Gastrocnemius medialis (tissue), 4 donors: ENCODE measurements around the gene SERPINH1.

Source experiments
- POLR2A ChIP-seq, 2 donors: fragments of 450-650 bp; IDR thresholded peaks; one replicate each; pipeline ENCODE4 v1.6.1; 2017; ENCODE audit warnings: antibody characterized with exemption in 2 of 2, mild to moderate bottlenecking in 2 of 2, moderate library complexity in 2 of 2
- TF ChIP-seq, protein P1 (sequence below), 5 experiments: fragments of 450-650 bp in 3 of 5; fragments of 200-600 bp in 2 of 5; sonication (generic) in 2 of 5; IDR thresholded peaks in 4 of 5; conservative IDR thresholded peaks in 1 of 5; 1 replicate in 4 of 5; 2 replicates in 1 of 5; pipeline ENCODE4 v1.5.1; 2016 to 2019; ENCODE audit warnings: antibody characterized with exemption in 5 of 5, mild to moderate bottlenecking in 3 of 5, moderate library complexity in 3 of 5

DNA sequence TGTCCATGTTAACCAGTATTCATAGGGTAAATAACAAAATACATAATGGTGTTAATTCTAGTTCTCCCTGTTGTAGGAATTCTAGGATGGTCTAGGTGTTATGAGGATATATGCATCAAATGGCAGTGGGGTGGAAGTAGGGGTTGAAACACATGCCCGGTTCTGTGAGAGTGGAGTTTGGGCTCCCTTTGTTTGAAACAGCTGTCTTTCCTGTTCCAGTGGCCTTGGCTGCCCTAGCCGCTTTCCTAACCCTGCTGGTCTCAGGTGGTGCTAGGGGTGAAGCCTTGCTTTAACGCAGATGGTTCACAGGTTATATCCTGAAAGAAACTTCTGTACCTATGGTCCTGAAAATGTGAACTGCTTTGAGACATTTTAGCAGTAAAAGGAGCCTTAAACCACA lies 38.3 kb downstream of the SERPINH1 start:
- TF ChIP-seq, protein P1, sequence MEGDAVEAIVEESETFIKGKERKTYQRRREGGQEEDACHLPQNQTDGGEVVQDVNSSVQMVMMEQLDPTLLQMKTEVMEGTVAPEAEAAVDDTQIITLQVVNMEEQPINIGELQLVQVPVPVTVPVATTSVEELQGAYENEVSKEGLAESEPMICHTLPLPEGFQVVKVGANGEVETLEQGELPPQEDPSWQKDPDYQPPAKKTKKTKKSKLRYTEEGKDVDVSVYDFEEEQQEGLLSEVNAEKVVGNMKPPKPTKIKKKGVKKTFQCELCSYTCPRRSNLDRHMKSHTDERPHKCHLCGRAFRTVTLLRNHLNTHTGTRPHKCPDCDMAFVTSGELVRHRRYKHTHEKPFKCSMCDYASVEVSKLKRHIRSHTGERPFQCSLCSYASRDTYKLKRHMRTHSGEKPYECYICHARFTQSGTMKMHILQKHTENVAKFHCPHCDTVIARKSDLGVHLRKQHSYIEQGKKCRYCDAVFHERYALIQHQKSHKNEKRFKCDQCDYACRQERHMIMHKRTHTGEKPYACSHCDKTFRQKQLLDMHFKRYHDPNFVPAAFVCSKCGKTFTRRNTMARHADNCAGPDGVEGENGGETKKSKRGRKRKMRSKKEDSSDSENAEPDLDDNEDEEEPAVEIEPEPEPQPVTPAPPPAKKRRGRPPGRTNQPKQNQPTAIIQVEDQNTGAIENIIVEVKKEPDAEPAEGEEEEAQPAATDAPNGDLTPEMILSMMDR (IDR thresholded peaks at IDR 0.05 in 4 of 5, conservative IDR thresholded peaks at IDR 0.05 in 1 of 5): no peak
- TF ChIP-seq POLR2A (IDR thresholded peaks at IDR 0.05): no peak
